ENCODE results near the gene PRDM16.

PRDM16 gene

GRCh38 chr1:3068564-3069431 lies at the start of gene PRDM16:
Gene PRDM16, plus strand, starts transcription at chr1:3069203. Its CDS starts 57 bp downstream, at chr1:3069260.
- peak; percentile 28 for DNase-seq

DNA sequence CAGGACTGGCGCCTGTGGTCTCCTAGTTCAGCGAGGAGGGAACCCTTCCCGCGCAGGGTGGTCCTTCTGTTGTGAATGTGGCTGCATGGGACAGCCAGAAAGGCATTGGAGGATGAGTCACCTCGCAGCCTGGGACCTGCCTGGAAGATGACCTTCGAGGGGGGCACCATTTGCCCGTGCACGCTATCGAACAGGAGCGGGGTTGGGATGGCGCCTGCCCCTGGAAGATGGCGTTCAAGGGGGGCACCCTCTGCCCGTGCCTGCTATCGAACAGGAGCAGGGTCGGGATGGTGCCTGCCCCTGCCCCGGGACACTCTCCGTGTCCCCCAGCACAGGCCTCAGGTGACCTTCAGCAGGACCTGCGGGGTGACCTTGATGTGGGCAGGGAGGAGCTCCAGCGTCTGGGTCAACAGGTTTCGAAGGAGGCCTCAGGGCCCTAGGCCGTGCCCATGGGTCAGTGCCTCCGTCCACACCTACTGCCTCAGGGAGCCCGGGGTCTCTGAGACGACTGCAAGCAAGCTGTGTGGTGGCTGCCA lies 49.4 kb upstream of the PRDM16 start:
- DNase-seq, result no peak
- in situ Hi-C loops (cut with HindIII; ENCODE audit: low pct_ligation_motif_present, low pct_unique_long_range_greater_than_20kb, low sequenced_read_pairs), result no loop called here

More at GRCh38 chr1:3068564-3069431, at the start of gene PRDM16:
- in situ Hi-C loops (cut with HindIII; ENCODE audit: low pct_ligation_motif_present, low pct_unique_long_range_greater_than_20kb, low sequenced_read_pairs), result no loop called here

DNA sequence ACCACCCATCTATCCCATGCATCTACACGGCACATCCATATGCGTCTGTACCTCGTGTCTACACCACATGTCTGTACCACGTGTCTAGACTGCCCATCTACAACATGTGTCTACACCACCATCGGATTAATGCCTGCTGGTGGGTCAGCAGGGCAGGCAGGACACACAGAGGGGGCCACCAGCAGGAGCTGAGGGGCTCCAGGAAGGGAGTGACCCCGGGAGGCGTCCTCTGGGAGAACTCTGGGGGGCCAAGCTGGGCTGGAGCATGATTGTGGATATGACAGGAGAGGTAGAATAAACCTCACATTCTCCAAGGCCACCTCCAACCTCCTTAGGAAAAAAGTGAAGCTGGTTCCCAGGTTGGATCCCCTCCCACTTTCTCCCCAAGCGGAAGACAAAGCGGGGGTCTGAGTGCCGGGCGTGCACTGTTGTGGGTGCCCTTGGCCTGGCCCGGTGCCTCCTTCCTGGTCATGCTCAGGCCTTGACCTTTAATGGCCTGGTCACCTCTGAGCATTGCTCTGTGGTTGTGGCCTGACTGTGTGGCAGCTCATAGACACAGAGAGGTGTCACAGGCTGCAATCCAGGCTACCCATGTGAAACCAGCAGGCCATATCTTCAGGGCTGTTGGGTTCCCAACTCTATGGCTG lies 48.6 kb upstream of the PRDM16 start:
- in situ Hi-C loops (cut with HindIII; ENCODE audit: low pct_ligation_motif_present, low pct_unique_long_range_greater_than_20kb, low sequenced_read_pairs), result no loop called here
- DNase-seq, result no peak

GRCh38 chr1:3021233-3021671 lies 47.8 kb upstream of the PRDM16 start, which contains the start of gene ACTRT2:
Gene ACTRT2, plus strand, starts transcription at chr1:3021467. Its CDS starts 220 bp downstream, at chr1:3021687.
- no peak for DNase-seq
- in situ Hi-C loops (cut with HindIII; ENCODE audit: low pct_ligation_motif_present, low pct_unique_long_range_greater_than_20kb, low sequenced_read_pairs), result no loop called here

DNA sequence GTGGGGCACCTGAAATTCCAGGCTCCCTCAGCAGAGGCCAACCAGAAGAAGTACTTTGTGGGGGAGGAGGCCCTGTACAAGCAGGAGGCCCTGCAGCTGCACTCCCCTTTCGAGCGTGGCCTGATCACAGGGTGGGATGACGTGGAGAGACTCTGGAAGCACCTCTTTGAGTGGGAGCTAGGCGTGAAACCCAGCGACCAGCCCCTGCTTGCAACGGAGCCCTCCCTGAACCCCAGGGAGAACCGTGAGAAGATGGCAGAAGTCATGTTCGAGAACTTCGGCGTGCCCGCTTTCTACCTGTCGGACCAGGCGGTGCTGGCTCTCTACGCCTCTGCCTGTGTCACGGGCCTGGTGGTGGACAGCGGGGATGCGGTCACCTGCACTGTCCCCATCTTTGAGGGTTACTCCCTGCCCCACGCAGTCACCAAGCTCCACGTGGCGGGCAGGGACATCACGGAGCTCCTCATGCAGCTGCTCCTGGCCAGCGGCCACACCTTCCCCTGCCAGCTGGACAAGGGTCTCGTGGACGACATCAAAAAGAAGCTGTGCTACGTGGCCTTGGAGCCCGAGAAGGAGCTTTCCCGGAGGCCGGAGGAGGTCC lies 47.1 kb upstream of the PRDM16 start:
- in situ Hi-C loops (cut with HindIII; ENCODE audit: low pct_ligation_motif_present, low pct_unique_long_range_greater_than_20kb, low sequenced_read_pairs), result no loop called here
- no peak for DNase-seq

DNA sequence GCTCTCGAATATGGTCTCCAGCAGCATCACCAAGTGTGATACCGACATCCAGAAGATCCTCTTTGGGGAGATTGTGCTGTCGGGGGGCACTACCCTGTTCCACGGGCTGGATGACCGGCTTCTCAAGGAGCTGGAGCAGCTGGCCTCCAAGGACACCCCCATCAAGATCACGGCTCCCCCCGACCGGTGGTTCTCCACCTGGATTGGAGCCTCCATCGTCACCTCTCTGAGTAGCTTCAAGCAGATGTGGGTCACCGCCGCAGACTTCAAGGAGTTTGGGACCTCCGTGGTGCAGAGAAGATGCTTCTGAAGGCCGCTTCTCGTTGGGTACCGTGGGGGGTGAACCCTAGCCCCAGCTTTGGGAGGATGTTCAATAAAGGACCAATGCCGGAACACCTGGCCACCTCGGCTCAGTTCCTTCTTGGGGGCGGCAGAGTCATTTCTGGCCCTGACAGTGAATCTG lies 46.5 kb upstream of the PRDM16 start:
- in situ Hi-C loops (cut with HindIII; ENCODE audit: low pct_ligation_motif_present, low pct_unique_long_range_greater_than_20kb, low sequenced_read_pairs), result no loop called here
- no peak for DNase-seq

DNA sequence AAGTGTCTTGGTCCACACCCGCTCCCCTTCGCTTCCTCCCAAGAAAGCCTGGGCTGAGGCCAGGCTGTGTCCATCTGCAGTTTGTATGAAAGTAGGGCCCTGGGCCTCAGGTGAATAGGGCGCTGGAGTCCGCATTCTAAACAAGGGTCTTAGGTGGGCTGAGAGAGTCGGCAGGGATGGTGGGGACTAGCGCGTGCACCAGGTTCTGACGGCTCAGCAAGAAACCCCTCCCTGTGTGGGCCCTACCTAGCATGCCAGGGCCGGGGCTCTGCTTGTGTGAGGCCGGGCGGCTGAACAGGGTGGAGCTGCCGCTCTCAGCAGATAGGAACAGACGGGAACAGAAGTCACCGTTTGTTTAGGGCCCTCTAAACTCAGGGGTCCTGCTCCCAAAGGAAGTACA lies 46.0 kb upstream of the PRDM16 start:
- no peak for DNase-seq
- in situ Hi-C loops (cut with HindIII; ENCODE audit: low pct_ligation_motif_present, low pct_unique_long_range_greater_than_20kb, low sequenced_read_pairs), result no loop called here

DNA sequence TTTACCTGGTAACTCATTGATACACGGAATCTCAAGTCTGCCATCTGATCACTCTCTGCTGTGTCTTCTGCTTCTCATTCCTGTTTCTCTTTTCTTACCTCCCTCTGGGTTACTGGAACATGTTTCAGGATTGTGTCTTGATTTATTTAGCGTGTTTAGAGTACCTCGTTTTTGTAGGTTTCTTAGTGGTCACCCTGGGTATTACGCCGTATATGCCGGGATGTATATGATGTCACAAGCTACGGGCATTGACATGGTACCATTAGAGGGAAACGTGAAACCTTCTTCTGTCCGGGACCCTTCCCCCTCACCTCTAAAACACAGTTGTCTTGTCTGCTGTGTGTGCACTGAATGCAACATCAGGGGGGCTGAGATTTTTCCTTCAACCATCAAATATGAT lies 45.0 kb upstream of the PRDM16 start:
- in situ Hi-C loops (cut with HindIII; ENCODE audit: low pct_ligation_motif_present, low pct_unique_long_range_greater_than_20kb, low sequenced_read_pairs), result no loop called here
- DNase-seq, result no peak

GRCh38 chr1:3024588-3024987 lies 44.4 kb upstream of the PRDM16 start:
- DNase-seq, result no peak
- in situ Hi-C loops (cut with HindIII; ENCODE audit: low pct_ligation_motif_present, low pct_unique_long_range_greater_than_20kb, low sequenced_read_pairs), result no loop called here

DNA sequence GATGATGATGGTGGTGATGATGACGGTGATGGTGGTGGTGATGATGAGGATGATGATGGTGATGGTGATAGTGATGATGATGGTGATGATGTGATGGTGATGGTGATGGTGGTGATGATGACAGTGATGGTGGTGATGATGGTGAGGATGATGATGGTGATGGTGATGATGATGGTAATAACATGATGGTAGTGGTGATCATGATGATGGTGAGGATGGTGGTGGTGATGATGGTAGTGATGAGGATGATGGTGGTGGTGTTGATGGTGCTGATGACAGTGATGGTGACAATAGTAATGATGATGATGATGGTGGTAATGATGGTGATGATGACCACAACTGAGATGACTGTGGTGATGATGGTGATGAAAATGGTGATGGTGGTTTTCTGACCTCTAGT lies 42.9 kb upstream of the PRDM16 start:
- DNase-seq, result no peak
- in situ Hi-C loops (cut with HindIII; ENCODE audit: low pct_ligation_motif_present, low pct_unique_long_range_greater_than_20kb, low sequenced_read_pairs), result no loop called here

GRCh38 chr1:3026581-3027391 lies 42.2 kb upstream of the PRDM16 start:
- DNase-seq, result no peak
- in situ Hi-C loops (cut with HindIII; ENCODE audit: low pct_ligation_motif_present, low pct_unique_long_range_greater_than_20kb, low sequenced_read_pairs), result no loop called here

GRCh38 chr1:3027611-3028371 lies 41.2 kb upstream of the PRDM16 start:
- in situ Hi-C loops (cut with HindIII; ENCODE audit: low pct_ligation_motif_present, low pct_unique_long_range_greater_than_20kb, low sequenced_read_pairs), result no loop called here

DNA sequence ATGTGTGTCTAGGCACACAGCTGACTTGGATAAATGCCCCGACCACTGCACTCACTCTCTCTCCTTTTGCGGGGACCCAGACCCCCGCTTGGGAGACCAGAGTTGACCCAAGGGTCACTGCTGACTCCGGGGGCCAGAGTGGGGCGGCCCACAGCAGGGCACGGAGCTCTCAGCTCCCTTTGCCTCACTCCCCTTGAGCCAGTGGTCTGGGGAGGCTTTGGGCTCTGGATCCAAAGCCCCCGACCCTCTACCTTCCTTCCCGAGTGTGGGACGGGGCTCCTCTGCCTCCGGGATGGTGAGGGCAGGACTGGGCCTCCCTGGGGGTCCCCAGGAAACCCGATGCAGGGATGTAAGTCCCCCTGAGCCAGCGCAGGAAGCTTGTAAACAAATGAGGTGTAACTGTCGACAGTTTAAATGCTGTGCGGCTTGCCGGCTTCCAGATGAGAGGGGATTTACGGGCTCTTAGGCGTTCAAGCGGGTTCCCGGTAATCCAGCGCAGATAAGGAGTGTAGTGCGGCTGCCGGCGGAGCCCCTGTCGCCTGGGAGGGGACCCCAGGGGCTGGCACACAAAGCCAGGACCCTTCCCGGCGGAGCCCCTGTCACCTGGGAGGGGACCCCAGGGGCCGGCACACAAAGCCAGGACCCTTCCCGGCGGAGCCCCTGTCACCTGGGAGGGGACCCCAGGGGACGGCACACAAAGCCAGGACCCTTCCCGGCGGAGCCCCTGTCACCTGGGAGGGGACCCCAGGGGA lies 40.3 kb upstream of the PRDM16 start:
- in situ Hi-C loops (cut with HindIII; ENCODE audit: low pct_ligation_motif_present, low pct_unique_long_range_greater_than_20kb, low sequenced_read_pairs), result no loop called here

More at GRCh38 chr1:3027611-3028371, 41.2 kb upstream of the PRDM16 start:
- no peak for DNase-seq

DNA sequence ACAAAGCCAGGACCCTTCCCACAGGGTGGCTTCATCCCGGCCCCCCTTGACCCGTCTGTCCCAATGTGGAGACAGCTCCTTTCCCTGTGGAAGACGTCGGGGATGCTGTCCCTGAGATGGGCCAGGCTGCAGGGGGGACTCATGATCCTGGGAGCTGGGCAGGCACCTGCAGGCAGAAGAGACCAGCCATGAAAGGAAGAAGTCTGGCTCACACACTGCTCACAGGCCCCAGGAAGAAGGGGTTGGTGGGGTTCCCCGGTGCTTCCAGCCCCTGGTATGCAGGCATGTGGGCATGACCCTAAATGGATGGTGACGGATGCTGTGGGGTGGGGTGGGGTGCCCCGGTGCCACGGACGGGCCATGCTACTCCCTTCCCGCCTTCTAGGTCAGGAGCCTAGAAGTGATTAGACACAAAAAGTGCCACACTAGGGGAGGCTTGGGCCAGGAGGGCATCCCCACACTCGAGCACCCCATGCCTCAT lies 39.5 kb upstream of the PRDM16 start:
- in situ Hi-C loops (cut with HindIII; ENCODE audit: low pct_ligation_motif_present, low pct_unique_long_range_greater_than_20kb, low sequenced_read_pairs), result no loop called here
- no peak for DNase-seq

More for the DNA sequence above, 40.3 kb upstream of the PRDM16 start:
- DNase-seq, result no peak

DNA sequence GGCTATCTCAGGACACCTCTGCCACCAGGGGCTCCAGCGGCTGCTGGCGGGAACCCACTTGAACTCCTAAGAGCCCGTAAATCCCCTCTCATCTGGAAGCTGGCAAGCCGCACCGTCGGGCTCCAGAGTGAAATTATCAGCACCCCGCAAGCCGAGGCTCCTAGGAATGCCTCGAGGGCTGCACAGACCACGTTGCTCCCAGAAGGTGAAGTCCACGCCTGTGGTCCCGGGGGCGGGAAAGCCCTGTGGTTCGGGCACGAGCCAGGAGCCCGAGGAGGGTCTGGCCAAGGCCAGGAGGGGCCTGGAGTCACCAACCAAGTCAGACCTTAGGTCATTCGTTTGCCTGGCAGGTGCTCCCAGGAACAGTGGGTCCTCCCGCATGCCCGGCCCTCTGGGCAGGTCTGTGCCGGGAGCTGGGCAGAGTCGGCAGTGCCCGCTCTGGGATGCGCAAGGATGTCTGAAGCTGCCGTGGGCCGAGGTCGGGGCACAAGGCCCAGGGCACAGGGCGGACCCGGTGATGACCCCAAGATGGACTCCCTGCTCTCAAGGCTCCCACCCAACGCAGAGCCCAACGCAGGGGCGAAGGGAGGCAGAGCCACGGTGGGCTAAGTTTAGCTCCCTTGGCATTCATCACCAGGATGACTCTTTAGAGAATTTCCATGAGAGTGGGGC lies 38.9 kb upstream of the PRDM16 start:
- in situ Hi-C loops (cut with HindIII; ENCODE audit: low pct_ligation_motif_present, low pct_unique_long_range_greater_than_20kb, low sequenced_read_pairs), result no loop called here
- DNase-seq, result no peak

DNA sequence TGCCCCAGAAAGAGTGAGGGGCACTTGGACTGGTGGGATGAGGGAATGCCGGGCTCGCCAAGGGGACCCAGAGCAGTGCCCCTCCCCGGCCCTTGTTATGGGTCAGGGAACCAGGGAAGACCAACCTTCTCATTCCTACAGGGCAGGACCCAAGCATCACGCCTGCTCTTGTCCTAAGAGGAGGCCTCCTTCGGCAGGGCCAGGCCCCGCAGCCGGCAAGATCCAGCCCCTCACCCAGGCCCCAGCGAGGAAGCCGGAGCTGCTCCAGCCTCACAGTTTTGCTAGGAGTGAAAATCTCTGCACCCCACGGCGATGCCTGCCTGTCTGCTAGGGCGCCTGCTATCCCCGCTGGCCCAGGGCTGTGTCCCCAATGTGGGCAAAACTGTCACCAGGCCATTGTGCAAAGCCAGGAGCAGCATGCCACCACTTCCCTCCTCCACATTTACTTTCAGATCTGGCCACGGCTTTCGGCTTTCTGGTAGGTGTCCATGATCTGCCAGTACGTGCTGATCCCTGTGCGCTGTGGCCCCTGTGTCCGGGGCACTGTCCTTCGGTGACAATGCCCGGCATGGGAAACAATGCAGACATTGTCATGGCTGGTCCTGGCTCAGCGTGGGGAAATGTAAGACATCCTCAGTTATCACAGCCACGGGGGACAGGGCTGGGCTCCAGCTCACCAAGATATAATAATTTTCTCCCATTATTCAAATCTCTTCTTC lies 38.2 kb upstream of the PRDM16 start:
- in situ Hi-C loops (cut with HindIII; ENCODE audit: low pct_ligation_motif_present, low pct_unique_long_range_greater_than_20kb, low sequenced_read_pairs), result no loop called here
- no peak for DNase-seq

Data from ACHN (cell line).